HUDEP-2 (cell line): ENCODE data around the gene DVL2.

Experiments used
- DNase-seq, 76 experiments: peaks; one replicate each; lab custom pipeline; 2025; ENCODE audit not compliant: unreplicated experiment in 76 of 76; lab: John Stamatoyannopoulos, UW

Gene DVL2

DNA sequence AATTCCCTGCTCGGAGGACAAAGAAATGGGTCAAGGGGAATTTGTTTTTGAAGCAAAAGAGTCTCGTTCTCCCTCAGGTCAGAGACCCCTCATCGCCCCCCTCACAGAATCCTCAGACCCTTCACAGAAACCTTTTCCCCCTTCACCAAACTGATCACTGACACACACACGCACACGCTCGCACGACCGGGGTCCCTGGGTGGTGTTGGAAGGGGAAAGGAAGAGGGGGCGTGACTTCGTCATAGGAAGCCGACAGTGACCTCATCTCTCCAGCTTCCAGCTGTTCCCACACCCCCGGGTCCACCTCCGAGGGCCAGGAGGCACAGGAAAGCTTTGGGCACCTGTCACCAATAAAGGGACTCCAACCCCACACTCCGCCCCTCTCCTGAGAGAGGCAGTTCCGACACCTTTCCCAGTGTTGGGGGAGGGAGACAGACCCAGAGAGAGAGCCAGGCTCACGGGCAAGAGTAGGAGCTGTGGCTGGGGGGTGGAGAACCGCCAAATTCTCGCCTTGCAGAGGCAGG is 56.3 kb downstream of the DVL2 start:
- DNase-seq, result no peak

GRCh38 chr17:7177191-7177953 is 56.9 kb downstream of the DVL2 start:
- DNase-seq, result peak in 35 of 76 experiments; percentile 6 to 60 (median 24)

DNA sequence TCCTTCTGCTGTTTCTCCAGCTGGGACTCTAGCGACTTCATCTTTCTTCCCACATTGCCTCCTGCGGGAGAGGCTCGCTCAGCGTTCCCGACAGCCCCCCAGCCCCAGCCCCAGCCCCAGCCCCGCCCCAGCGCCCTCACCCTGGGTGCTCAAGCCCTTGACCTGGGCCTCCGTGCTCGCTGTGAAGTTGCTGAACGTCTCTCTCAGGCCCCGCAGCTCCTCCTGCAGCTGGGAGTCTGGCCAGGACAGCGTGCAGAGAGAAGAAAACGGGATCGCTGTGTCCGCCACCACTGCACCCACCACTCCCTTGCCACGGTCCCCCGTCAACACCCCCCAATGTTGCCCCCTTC is 57.5 kb downstream of the DVL2 start:
- no peak for DNase-seq

DNA sequence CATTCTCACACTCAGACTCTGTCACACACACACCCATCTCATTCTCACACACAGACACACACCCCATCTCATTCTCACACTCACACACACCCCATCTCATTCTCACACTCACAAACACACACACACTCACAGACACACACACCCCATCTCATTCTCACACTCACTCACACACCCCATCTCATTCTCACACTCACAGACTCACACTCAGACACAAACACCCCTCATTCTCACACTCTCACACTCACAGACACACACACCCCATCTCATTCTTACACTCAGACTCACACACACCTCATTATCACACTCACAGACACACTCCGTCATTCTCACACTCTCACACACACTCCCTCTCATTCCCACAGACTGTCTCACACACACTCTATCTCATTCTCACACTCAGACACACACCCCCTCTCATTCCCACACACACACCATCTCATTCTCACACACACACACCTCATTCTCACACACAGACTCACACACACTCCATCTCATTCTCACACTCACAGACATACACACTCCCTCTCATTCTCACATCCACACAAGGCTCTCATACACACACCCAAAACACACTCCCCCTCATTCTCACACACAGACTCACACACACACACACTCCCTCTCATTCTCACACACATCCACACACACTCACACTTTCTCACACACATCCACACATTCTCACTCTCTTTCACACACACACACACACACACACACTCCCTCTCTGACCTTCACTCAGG is 58.0 kb downstream of the DVL2 start:
- no peak for DNase-seq
